A673 (cell line): ENCODE results near the gene NPC1.

ENCODE experiments used
- EZH2 ChIP-seq: fragments of 200-600 bp; sonication (generic); IDR thresholded peaks from 2 replicates; pipeline ENCODE4 v1.6.1; 2017; ENCODE audit warnings: borderline replicate concordance, low read depth, mild to moderate bottlenecking, mixed read lengths, antibody characterized with exemption, low read length; ENCODE audit not compliant: poor library complexity, severe bottlenecking
- TF ChIP-seq, protein P1 (sequence below): fragments of 300-800, 200-600 bp; sonication (generic); conservative IDR thresholded peaks from 2 replicates; pipeline ENCODE4 v1.5.1; 2017; ENCODE audit warnings: low read depth, mild to moderate bottlenecking, antibody characterized with exemption, low read length, moderate library complexity, mixed read lengths

DNA sequence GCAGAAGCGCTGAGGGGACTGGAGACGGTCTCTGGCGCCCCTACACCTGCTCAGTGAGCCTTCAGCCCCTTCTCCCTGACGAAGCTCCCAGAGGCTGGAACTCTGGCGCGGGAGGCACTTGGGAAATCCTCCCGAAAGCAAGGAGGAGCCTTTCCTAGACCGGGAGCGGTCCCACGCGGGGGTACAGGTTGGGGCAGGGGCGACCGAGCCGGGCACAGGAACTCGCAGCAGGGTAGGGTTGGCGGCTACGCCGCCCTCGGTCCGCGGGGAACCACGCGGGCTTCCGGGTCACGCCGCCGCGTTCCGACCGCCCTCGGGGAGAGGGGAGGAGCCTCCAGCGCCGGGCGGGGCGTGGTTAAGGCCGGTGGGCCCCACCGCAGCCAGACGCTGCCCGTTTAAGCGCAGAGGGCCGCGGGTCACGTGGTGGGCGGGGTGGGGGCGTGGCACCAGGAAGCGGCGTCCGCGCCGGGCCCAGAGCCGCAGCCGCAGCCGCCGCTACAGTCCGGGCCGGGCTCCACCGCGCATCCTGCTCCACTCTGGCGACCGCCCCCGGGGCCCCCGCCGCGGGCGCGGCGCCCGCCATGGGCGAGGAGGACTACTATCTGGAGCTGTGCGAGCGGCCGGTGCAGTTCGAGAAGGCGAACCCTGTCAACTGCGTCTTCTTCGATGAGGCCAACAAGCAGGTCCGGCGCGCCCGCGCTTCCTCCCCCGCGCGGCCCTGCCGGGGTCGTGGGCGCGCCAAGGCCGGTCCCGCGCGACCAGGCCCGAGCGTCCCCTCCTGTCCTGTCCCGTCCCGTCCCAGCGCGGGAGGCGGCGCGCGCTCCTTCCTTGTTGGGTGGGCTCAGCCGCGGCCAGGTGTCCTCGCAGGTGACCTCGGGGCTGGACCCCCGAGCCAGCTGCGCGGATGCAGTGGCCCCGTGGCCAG is 83.0 kb downstream of the NPC1 start, which contains the start of gene RMC1:
- TF ChIP-seq, protein P1, sequence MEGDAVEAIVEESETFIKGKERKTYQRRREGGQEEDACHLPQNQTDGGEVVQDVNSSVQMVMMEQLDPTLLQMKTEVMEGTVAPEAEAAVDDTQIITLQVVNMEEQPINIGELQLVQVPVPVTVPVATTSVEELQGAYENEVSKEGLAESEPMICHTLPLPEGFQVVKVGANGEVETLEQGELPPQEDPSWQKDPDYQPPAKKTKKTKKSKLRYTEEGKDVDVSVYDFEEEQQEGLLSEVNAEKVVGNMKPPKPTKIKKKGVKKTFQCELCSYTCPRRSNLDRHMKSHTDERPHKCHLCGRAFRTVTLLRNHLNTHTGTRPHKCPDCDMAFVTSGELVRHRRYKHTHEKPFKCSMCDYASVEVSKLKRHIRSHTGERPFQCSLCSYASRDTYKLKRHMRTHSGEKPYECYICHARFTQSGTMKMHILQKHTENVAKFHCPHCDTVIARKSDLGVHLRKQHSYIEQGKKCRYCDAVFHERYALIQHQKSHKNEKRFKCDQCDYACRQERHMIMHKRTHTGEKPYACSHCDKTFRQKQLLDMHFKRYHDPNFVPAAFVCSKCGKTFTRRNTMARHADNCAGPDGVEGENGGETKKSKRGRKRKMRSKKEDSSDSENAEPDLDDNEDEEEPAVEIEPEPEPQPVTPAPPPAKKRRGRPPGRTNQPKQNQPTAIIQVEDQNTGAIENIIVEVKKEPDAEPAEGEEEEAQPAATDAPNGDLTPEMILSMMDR, result 0 out of 2 replicates have a peak, but pooled peaks have one; percentile 18
- no peak for TF ChIP-seq EZH2
